PC-3 (cell line): Measurements from ENCODE around the gene COPS8. TPM values are rescaled to one million over a fixed set of nuclear protein-coding genes. Genes with fewer than 3 reads are reported as not detected.

Experiments used
- ATAC-seq: fragments of 200-7000 bp; cut with Tn5 transposase; 2 replicates; pipeline ENCODE4 v1.9.1; 2020; ENCODE audit warnings: mild to moderate bottlenecking, moderate library complexity
- BruUV-seq: library from RNA; stranded (reverse); fragments of 400-500 nt; replicated peaks from 2 replicates; lab custom pipeline; 2021; lab: Mats Ljungman, UMichigan
- CTCF ChIA-PET: fragments of 300-600 bp; sonication (Branson Sonifier 250); formaldehyde crosslinking; loops from one replicate; lab custom pipeline; 2022; ENCODE audit warnings: antibody characterized with exemption; lab: Charles Lee
- POLR2A ChIA-PET: fragments of 300-600 bp; sonication (Branson Sonifier 250); formaldehyde crosslinking; loops from one replicate; lab custom pipeline; 2022; ENCODE audit warnings: antibody characterized with exemption; ENCODE audit not compliant: unreplicated experiment; lab: Charles Lee
- DNase-seq: peaks from one replicate; pipeline ENCODE4 v3.0.0-alpha.2; 2015
- H2AFZ ChIP-seq: fragments of 300-600 bp; sonication (generic); 2 replicates; pipeline ENCODE4 v1.6.0; 2016; ENCODE audit warnings: antibody characterized with exemption, low read length
- H3F3A ChIP-seq: fragments of 300-600 bp; sonication (generic); one replicate; pipeline ENCODE4 v1.6.0; 2017; ENCODE audit warnings: antibody characterized with exemption, low read length, control low read depth, mild to moderate bottlenecking; ENCODE audit not compliant: unreplicated experiment
- H3K27ac ChIP-seq: fragments of 300-600 bp; sonication (generic); 2 replicates; pipeline ENCODE4 v1.5.1; 2016; ENCODE audit warnings: mild to moderate bottlenecking, low read length
- H3K27me3 ChIP-seq: fragments of 300-600 bp; sonication (generic); 2 replicates; pipeline ENCODE4 v1.6.1; 2016; ENCODE audit warnings: low read length, mixed read lengths
- H3K36me3 ChIP-seq: fragments of 300-600 bp; sonication (generic); 2 replicates; pipeline ENCODE4 v1.6.1; 2016; ENCODE audit warnings: low read depth, mixed run types, low read length, mixed read lengths
- H3K4me1 ChIP-seq: fragments of 300-600 bp; sonication (generic); 2 replicates; pipeline ENCODE4 v1.5.1; 2016; ENCODE audit warnings: low read length; ENCODE audit not compliant: insufficient read depth
- H3K4me2 ChIP-seq: fragments of 300-600 bp; sonication (generic); 2 replicates; pipeline ENCODE4 v1.6.0; 2016; ENCODE audit warnings: low read length
- H3K4me3 ChIP-seq: fragments of 300-600 bp; sonication (generic); 2 replicates; pipeline ENCODE4 v1.5.1; 2016; ENCODE audit warnings: mild to moderate bottlenecking, low read length, mixed read lengths
- H3K79me2 ChIP-seq: fragments of 300-600 bp; sonication (generic); 2 replicates; pipeline ENCODE4 v1.6.1; 2017; ENCODE audit warnings: low read length, mixed read lengths
- H3K9ac ChIP-seq: fragments of 300-600 bp; sonication (generic); 2 replicates; pipeline ENCODE4 v1.6.0; 2016; ENCODE audit warnings: mild to moderate bottlenecking, low read length
- H3K9me2 ChIP-seq: fragments of 300-600 bp; sonication (generic); replicated peaks from 2 replicates; pipeline ENCODE4 v1.6.1; 2016; ENCODE audit warnings: mixed run types, low read length, mixed read lengths
- H3K9me3 ChIP-seq: fragments of 300-600 bp; sonication (generic); 2 replicates; pipeline ENCODE4 v1.6.1; 2016; ENCODE audit warnings: low read length, mixed read lengths
- H4K20me1 ChIP-seq: fragments of 300-600 bp; sonication (generic); 2 replicates; pipeline ENCODE4 v1.6.1; 2016; ENCODE audit warnings: low read length, mixed read lengths
- CTCF ChIP-seq: fragments of 300-600 bp; sonication (generic); conservative IDR thresholded peaks from 2 replicates; pipeline ENCODE4 v1.5.1; 2017; ENCODE audit warnings: antibody characterized with exemption, low read depth, mild to moderate bottlenecking, low read length
- EZH2 ChIP-seq: fragments of 300-600 bp; sonication (generic); IDR thresholded peaks from one replicate; pipeline ENCODE4 v1.6.1; 2017; ENCODE audit warnings: antibody characterized with exemption, mild to moderate bottlenecking, low read length; ENCODE audit not compliant: unreplicated experiment
- EZH2phosphoT487 ChIP-seq: fragments of 300-600 bp; sonication (generic); IDR thresholded peaks from 2 replicates; pipeline ENCODE4 v1.6.1; 2018; ENCODE audit warnings: mild to moderate bottlenecking, antibody characterized with exemption, low read length, borderline replicate concordance
- intact Hi-C: fragments of 100-400 bp; cut with micrococcal nuclease; formaldehyde crosslinking; loops from 2 replicates; pipeline ENCODE4 v1.9.0; 2023
- total RNA-seq: library from RNA; depleted of rRNA; stranded (reverse); fragments of >200 nt; gene quantifications from 2 replicates; pipeline ENCODE4 v1.2.3, GENCODE V29; 2014

The COPS8 gene
- total RNA-seq, 1 experiment from 2014 or later = 109 TPM

GRCh38 chr2:237143676-237144440, 58.2 kb downstream of the COPS8 start:
- TF ChIP-seq EZH2 (no peak), CTCF (no peak), EZH2phosphoT487 (no peak)
- H4K20me1 ChIP-seq = no peaks in the 10 kb centered on the region
- no peak for ATAC-seq
- H3K27ac ChIP-seq = 0 out of 2 replicates have a peak overlapping the region, but pooled peaks have one; percentile 4
- POLR2A ChIA-PET = no interaction called here
- H3K36me3 ChIP-seq = peaks cover 10% of the 10 kb centered on the region; the same call in 1 of the 2 replicates
- CTCF ChIA-PET = no interaction called here
- H3K79me2 ChIP-seq = no peaks in the 10 kb centered on the region
- intact Hi-C loops = no loop called here
- 0 out of 2 replicates have a peak, but pooled peaks cover 5% of the 10 kb centered on the region for H3K4me1 ChIP-seq
- no peaks in the 10 kb centered on the region for H3K27me3 ChIP-seq
- H3K9me2 ChIP-seq = no peaks in the 10 kb centered on the region
- no peak overlapping the region for H2AFZ ChIP-seq
- no peak overlapping the region for H3K4me3 ChIP-seq
- H3K9me3 ChIP-seq = peaks cover 18% of the 10 kb centered on the region
- BruUV-seq = no TSS peak
- H3K9ac ChIP-seq = no peak overlapping the region
- peak; percentile 18 for DNase-seq
- no peaks in the 10 kb centered on the region for H3F3A ChIP-seq
- no peak overlapping the region for H3K4me2 ChIP-seq

GRCh38 chr2:237144516-237144915, 58.8 kb downstream of the COPS8 start:
- no peaks in the 10 kb centered on the region for H4K20me1 ChIP-seq
- TF ChIP-seq EZH2phosphoT487 (no peak), EZH2 (no peak), CTCF (no peak)
- H3K79me2 ChIP-seq = no peaks in the 10 kb centered on the region
- H3K4me3 ChIP-seq = no peak overlapping the region
- H3K27me3 ChIP-seq = no peaks in the 10 kb centered on the region
- H3K9ac ChIP-seq = no peak overlapping the region
- H2AFZ ChIP-seq = no peak overlapping the region
- H3K9me2 ChIP-seq = no peaks in the 10 kb centered on the region
- H3K4me1 ChIP-seq = 0 out of 2 replicates have a peak, but pooled peaks cover 5% of the 10 kb centered on the region
- peaks cover 18% of the 10 kb centered on the region for H3K9me3 ChIP-seq
- ChIA-PET CTCF (no interaction called here), POLR2A (no interaction called here)
- peaks cover 10% of the 10 kb centered on the region; the same call in 1 of the 2 replicates for H3K36me3 ChIP-seq
- intact Hi-C loops = no loop called here
- no TSS peak for BruUV-seq
- no peak overlapping the region for H3K27ac ChIP-seq
- ATAC-seq (no peak), DNase-seq (no peak)
- H3K4me2 ChIP-seq = no peak overlapping the region
- H3F3A ChIP-seq = no peaks in the 10 kb centered on the region

DNA sequence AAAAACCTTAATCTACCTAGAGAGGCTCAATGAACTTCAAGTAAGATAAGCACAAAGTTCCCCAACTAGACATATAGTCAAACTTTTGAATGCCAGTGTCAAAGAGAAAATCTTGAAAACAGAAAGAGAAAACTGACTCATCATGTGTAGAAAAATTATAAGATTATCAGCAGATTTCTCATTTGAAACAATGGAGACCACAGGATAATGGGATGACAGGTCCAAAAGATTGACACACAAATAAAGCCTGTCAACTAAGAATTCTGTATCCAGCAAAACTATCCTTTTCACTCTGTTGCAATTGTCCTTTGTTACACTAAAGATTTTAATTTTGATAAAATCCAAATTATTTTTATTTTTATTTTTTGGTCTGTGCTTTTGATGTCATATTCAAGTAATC, 61.6 kb downstream of the COPS8 start:
- Histone ChIP-seq H3K27ac (no peak overlapping the region), H4K20me1 (no peaks in the 10 kb centered on the region), H3K4me3 (no peak overlapping the region), H2AFZ (no peak overlapping the region), H3K4me1 (no peaks in the 10 kb centered on the region), H3K4me2 (no peak overlapping the region), H3K9me3 (peaks cover 18% of the 10 kb centered on the region), H3K27me3 (no peaks in the 10 kb centered on the region), H3K9me2 (no peaks in the 10 kb centered on the region), H3K79me2 (no peaks in the 10 kb centered on the region), H3K36me3 (peaks cover 10% of the 10 kb centered on the region; the same call in 1 of the 2 replicates), H3F3A (no peaks in the 10 kb centered on the region), H3K9ac (no peak overlapping the region)
- POLR2A ChIA-PET = no interaction called here
- TF ChIP-seq CTCF (no peak), EZH2phosphoT487 (no peak), EZH2 (no peak)
- DNase-seq (no peak), ATAC-seq (no peak)
- BruUV-seq = no TSS peak
- CTCF ChIA-PET = no interaction called here
- intact Hi-C loops = no loop called here
